ENCODE measurements around the gene TSPAN19. TPM values are rescaled to one million over a fixed set of nuclear protein-coding genes. Genes with fewer than 3 reads are reported as not detected.

The TSPAN19 gene
- polyA plus RNA-seq, 1 experiment = not detected

DNA sequence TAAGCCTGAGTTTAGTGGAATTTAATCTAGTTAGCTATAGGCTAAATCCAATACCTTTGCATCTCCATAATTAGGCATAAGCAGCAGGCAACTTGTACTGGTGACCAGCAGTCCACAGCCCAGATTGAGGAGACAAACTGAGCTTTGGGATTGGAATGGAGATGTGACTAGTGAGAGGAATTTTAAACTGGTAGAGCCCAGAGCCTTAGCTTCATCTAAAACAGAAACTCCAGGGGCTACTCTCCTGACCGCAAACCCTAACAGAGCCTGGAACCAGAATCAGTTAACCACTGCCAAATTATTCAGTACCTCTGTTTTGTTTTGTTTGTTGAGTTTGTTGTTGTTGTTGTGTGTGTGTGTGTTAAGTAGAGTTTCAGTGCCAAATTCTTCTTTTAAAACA, 53.2 kb downstream of the TSPAN19 start:
- Histone ChIP-seq H3K27me3 (ENCODE audit: control insufficient read depth, insufficient read depth, low read length) (no peaks in the 10 kb centered on the region), H3K4me3 (ENCODE audit: low read depth, low read length) (no peak overlapping the region), H3K36me3 (ENCODE audit: control insufficient read depth, insufficient read depth, low read length) (no peaks in the 10 kb centered on the region)
- no peak for DNase-seq (ENCODE audit: low read depth)
- ChIA-PET POLR2A (no interaction called here), CTCF (no interaction called here)
- TF ChIP-seq, protein P1, sequence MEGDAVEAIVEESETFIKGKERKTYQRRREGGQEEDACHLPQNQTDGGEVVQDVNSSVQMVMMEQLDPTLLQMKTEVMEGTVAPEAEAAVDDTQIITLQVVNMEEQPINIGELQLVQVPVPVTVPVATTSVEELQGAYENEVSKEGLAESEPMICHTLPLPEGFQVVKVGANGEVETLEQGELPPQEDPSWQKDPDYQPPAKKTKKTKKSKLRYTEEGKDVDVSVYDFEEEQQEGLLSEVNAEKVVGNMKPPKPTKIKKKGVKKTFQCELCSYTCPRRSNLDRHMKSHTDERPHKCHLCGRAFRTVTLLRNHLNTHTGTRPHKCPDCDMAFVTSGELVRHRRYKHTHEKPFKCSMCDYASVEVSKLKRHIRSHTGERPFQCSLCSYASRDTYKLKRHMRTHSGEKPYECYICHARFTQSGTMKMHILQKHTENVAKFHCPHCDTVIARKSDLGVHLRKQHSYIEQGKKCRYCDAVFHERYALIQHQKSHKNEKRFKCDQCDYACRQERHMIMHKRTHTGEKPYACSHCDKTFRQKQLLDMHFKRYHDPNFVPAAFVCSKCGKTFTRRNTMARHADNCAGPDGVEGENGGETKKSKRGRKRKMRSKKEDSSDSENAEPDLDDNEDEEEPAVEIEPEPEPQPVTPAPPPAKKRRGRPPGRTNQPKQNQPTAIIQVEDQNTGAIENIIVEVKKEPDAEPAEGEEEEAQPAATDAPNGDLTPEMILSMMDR (IDR thresholded peaks at IDR 0.05; ENCODE audit: insufficient read depth, low read depth, low read length) = no peak

GRCh38 chr12:84978921-84979320, 57.2 kb downstream of the TSPAN19 start:
- TF ChIP-seq, protein P1 (IDR thresholded peaks at IDR 0.05; ENCODE audit: insufficient read depth, low read depth, low read length) = no peak
- Histone ChIP-seq H3K27me3 (ENCODE audit: control insufficient read depth, insufficient read depth, low read length) (no peaks in the 10 kb centered on the region), H3K4me3 (ENCODE audit: low read depth, low read length) (no peak overlapping the region), H3K36me3 (ENCODE audit: control insufficient read depth, insufficient read depth, low read length) (no peaks in the 10 kb centered on the region)
- DNase-seq (ENCODE audit: low read depth) = no peak
- POLR2A ChIA-PET = no interaction called here
- CTCF ChIA-PET = interaction anchor here (1.1 kb wide), 1 partner anchor 12 kb away, joined by 3 read pairs; no protein-coding TSS in a partner anchor

DNA sequence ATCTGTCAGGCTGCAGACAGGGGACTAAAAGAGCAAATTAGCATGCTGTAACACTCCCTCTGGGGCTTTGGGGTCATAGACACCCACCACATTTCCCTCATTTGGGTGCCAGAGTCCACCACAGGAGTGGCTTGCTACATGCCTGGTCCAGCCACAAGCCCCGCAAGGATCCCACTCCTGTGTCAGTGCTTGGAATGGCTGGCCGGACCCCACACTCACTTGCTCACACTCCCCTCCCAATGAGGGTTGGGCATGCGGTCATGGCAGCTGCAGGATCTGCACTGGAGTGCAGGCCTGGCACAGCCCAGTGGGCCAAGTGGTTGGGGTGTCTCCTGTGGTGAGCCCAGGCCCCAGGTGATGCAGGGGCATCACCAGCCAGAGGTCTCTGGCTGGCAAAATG, 59.9 kb downstream of the TSPAN19 start:
- H3K27me3 ChIP-seq (ENCODE audit: control insufficient read depth, insufficient read depth, low read length) = no peaks in the 10 kb centered on the region
- no peak for DNase-seq (ENCODE audit: low read depth)
- H3K36me3 ChIP-seq (ENCODE audit: control insufficient read depth, insufficient read depth, low read length) = no peaks in the 10 kb centered on the region
- ChIA-PET CTCF (no interaction called here), POLR2A (no interaction called here)
- H3K4me3 ChIP-seq (ENCODE audit: low read depth, low read length) = no peak overlapping the region
- TF ChIP-seq, protein P1 (IDR thresholded peaks at IDR 0.05; ENCODE audit: insufficient read depth, low read depth, low read length) = no peak

- TF ChIP-seq, protein P1 (IDR thresholded peaks at IDR 0.05; ENCODE audit: insufficient read depth, low read depth, low read length) = no peak
- ChIA-PET POLR2A (no interaction called here), CTCF (no interaction called here)
- no peak for DNase-seq (ENCODE audit: low read depth)
- no peaks in the 10 kb centered on the region for H3K27me3 ChIP-seq (ENCODE audit: control insufficient read depth, insufficient read depth, low read length)
- no peaks in the 10 kb centered on the region for H3K36me3 ChIP-seq (ENCODE audit: control insufficient read depth, insufficient read depth, low read length)
- H3K4me3 ChIP-seq (ENCODE audit: low read depth, low read length) = no peak overlapping the region
These were observed 61.8 kb downstream of the TSPAN19 start for GRCh38 chr12:84974155-84974815.

DNA sequence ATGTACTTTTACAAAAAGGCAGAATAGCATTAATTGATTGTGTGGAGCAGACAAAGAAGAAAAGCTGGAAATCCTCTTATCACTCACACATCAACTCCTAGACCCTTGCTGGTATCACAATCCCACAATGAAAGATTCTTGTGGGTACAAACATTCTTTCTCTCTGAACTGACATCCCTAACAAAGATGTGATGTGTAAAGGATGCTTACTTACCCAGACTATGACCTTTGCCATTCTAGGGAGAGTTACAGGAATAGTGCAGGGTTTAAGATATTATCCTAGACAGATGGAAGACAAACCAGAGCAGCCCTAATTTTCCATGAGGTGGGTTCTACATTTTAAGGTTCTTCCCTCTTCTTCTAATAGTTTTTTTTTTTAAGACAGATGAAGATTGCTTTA, 63.1 kb downstream of the TSPAN19 start:
- DNase-seq (ENCODE audit: low read depth) = no peak
- POLR2A ChIA-PET = no interaction called here
- CTCF ChIA-PET = no interaction called here
- Histone ChIP-seq H3K4me3 (ENCODE audit: low read depth, low read length) (no peak overlapping the region), H3K36me3 (ENCODE audit: control insufficient read depth, insufficient read depth, low read length) (no peaks in the 10 kb centered on the region), H3K27me3 (ENCODE audit: control insufficient read depth, insufficient read depth, low read length) (no peaks in the 10 kb centered on the region)
- TF ChIP-seq, protein P1 (IDR thresholded peaks at IDR 0.05; ENCODE audit: insufficient read depth, low read depth, low read length) = no peak
